Endothelial cell of hepatic sinusoid (primary cell): ENCODE data around the gene SCGB1D4.
"Not testable (repeated sequence)": the region's sequence is repeated elsewhere in the genome, so short reads cannot be mapped to it uniquely, and the experiment has no call there.

Experiments
- in situ Hi-C: cut with HindIII; loops from 2 replicates; pipeline ENCODE4 v1.10.0; 2017; ENCODE audit warnings: low sequenced_read_pairs

The SCGB1D4 gene

DNA sequence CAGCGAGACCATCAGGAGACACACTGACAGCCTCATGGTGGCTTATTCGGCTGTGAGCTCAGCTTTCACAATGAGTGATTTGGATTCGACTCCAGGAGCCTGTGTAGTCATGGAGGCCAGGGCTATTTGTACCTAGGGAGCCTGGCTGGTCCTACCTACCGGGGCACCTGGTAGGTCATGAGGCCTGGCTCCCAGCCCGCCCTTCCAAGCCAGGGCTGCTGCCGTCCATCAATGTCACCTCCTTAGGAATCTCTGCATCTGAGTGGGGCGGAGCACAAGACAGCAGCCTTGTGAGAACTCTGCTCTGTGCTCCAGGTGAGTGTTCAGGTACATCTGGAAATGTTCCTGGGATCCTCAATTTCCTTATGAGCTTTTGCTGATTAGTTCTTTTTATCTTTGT, at the start of gene SCGB1D4:
SCGB1D4 (minus strand) TSS at position 101 of the 400 bp plus-strand sequence; CDS start at position 36, 65 bp downstream.
- in situ Hi-C loops: no loop called here

- in situ Hi-C loops: no loop called here
These were observed 47.0 kb upstream of the SCGB1D4 start for GRCh38 chr11:62345861-62346260.

DNA sequence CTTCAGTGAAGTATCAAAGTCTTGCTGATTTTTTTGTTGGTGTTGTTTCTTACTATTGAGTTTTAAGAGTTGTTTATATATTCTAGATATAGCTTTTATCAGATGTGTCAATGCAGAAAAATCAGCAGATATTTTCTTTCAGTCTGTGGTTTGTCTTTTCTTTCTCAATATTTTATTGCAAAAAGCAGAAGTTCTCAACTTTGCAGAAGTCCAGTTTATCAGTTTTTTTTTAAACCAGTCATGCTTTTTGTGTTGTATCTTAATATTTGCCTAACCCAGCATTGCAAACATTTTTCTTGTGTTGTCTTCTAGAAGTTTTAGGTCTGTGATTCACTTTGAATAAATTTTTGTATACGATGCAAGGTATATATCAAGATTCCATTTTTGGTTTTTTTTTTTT, 45.3 kb upstream of the SCGB1D4 start:
- in situ Hi-C loops: no loop called here

GRCh38 chr11:62343646-62344190, 44.8 kb upstream of the SCGB1D4 start:
- in situ Hi-C loops: not testable (repeated sequence)

DNA sequence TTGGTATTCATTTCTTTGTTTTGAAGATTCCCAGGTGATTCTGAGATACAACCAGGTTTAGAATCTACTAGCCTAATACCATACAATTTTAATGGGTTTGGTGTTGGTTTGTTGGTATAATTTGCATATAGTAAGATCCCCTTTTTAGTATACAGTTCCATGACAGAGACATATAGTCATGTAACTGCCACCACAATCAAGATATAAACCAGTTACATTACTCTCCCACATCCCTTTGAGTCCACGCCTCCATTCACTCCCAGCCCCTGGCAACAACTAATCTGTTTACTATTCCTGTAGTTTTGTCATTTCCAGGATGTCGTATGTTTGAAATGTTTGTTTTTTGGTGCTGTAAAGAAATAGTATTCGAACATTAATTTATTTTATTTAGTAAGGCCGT, 42.7 kb upstream of the SCGB1D4 start:
- in situ Hi-C loops: no loop called here

GRCh38 chr11:62340269-62340901, 41.5 kb upstream of the SCGB1D4 start:
- in situ Hi-C loops: no loop called here

GRCh38 chr11:62338218-62338617, 39.3 kb upstream of the SCGB1D4 start:
- in situ Hi-C loops: no loop called here

GRCh38 chr11:62337303-62338181, 38.7 kb upstream of the SCGB1D4 start, which contains the start of gene ASRGL1:
Gene ASRGL1, plus strand, starts transcription at chr11:62337448. Its CDS starts 530 bp downstream, at chr11:62337978.
- in situ Hi-C loops: no loop called here

DNA sequence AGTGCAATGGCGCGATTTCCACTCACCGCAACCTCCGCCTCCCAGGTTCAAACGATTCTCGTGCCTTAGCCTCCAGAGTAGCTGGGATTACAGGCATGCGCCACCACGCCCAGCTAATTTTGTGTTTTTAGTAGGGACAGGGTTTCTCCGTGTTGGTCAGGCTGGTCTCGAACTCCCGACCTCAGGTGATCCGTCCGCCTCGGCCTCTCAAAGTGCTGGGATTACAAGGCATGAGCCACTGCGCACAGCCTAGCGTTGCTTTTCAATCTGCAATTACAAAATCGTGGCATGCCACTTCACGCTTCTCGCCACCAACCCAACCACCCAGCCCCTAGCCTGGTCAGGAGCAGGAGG, 38.1 kb upstream of the SCGB1D4 start:
- in situ Hi-C loops: not testable (repeated sequence)

- in situ Hi-C loops: no loop called here
These were observed 34.9 kb upstream of the SCGB1D4 start for GRCh38 chr11:62333768-62334167.

DNA sequence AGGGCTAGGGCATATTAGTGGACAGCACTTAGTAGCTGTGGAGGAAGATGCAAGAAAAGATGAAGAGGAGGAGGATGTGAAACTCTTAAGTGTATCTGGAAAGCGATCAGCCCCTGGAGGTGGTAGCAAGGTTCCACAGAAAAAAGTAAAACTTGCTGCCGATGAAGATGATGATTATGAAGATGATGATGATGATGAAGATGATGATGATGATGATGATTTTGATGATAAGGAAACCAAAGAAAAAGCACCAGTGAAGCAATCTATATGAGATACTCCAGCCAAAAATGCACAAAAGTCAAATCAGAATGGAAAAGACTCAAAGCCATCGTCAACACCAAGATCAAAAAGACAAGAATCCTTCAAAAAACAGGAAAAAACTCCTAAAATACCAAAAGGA, 32.4 kb upstream of the SCGB1D4 start:
- in situ Hi-C loops: not testable (repeated sequence)

DNA sequence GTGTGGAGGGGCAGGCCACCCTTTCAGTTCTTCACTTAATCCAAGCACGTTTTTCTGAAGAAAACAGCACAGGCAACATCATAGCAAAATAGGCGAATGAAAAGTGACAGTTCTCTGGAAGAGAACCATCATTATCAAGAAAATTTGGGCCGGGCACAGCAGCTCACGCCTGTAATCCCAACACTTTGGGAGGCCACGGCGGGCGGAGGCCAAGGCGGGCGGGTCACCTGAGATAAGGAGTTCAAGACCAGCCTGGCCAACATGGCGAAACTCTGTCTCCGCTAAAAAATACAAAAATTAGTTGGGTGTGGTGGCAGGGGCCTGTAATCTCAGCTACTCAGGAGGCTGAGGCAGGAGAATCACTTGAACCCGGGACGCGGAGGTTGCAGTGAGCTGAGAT, 28.7 kb upstream of the SCGB1D4 start:
- in situ Hi-C loops: not testable (repeated sequence)

- in situ Hi-C loops: not testable (repeated sequence)
These were observed 27.8 kb upstream of the SCGB1D4 start for GRCh38 chr11:62326719-62327118.

DNA sequence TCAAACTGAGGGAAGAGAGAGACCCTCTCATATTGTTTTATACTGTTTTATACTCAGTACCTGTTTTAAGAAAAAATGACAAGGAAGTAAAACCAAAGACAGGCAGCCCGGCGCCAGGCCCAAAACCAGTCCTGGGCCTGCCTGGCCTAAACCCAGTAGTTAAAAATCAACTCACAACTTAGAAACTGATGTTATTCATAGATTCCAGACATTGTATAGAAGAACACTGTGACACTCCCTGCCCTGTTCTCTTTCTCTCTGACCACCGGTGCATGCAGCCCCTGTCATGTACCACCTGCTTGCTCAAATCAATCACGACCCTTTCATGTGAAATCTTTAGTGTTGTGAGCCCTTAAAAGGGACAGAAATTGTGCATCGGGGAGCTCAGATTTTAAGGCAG, 26.9 kb upstream of the SCGB1D4 start:
- in situ Hi-C loops: not testable (repeated sequence)

DNA sequence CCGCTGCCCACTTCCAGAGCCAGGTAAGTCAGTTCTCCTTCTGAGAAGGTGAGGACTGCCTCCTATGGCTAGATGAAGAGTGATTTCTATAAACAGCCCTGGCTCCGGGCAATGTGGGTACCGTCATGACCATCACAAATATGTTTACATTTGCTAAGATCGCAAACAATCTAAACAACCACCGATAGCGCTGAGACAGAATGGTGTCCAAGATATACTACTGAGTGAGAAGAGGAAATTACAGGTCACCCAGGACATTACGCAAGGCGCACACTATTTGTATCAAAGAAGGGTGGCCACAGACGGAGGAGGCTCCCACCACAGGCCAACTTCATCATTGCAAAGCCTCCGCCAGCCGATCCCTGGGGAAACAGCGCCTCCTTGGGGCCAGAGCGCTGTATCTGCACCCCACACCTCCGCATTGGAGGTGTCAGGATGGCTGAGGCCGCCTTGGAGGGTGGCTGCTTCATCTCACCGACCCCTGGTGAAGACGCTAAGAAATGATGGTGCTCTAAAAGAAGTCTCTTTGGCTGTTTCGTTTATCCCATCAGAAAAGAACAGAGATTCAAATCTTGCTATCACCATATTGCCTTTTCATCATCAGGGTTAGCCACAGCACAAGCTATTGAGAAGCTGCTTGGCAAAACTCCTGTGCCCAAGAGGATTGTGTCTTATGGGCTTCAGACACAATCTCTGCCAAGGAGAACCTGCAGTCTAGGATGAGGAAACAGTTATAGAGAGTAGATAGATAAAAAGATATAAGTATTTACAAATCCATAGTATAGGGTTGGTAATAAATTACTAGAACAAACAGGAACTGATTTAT, 26.1 kb upstream of the SCGB1D4 start:
- in situ Hi-C loops: loop anchor here (5.0 kb wide), 1 partner anchor 43 kb away; no protein-coding TSS in a partner anchor

- in situ Hi-C loops: loop anchor here (5.0 kb wide), 1 partner anchor 40 kb away; no protein-coding TSS in a partner anchor
These were observed 23.6 kb upstream of the SCGB1D4 start for GRCh38 chr11:62322524-62322923.

DNA sequence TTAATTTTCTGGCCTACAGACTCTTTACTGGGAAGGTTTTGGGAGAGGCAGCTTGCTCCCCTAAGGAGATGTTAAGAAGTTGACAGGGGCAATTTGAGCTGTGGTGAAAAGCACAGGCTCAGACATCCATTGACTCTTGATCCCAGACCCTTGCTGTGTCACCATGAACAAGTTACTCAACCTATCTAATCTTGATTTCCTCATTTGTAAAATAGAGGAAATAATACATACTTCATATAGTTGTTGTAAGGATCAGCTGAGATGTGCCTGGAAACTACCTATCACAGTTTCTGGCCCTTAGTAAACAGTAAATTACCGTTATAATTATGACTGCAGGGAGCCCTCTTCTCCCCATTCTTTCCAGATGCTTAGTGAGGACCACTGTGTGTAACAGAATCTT, 16.6 kb upstream of the SCGB1D4 start:
- in situ Hi-C loops: no loop called here

DNA sequence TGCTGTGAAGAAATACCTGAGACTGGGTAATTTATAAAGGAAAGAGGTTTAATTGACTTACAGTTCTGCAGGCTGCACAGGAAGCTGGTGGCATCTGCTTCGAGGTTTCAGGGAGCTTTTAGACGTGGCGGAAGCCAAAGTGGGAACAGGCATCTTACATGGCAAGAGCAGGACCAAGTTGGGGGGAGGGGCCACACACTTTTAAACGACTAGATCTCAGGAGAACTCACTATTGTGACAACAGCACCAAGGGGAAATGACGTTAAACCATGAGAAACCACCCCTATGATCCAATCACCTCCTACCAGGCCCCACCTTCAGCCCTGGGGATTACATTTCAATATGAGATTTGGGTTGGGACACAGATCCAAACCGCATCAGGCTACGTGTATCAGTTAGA, 11.1 kb upstream of the SCGB1D4 start:
- in situ Hi-C loops: no loop called here

DNA sequence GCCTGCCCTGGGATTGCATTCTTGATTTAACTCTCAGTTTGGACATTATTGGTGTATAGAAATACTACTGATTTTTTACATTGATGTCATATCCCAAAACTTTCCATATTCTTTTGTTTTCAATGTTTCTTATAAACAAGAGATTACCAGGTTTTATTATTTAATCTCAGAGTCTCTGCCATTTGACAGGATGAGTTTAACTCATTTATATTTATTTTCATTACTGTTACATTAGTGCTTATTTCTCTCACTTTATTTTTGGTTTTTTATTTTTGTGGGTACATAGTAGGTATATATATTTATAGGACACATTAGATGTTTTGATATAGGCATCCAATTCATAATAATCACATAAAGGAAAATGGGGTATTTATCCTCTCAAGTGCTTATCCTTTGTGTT, 9.1 kb upstream of the SCGB1D4 start:
- in situ Hi-C loops: no loop called here

DNA sequence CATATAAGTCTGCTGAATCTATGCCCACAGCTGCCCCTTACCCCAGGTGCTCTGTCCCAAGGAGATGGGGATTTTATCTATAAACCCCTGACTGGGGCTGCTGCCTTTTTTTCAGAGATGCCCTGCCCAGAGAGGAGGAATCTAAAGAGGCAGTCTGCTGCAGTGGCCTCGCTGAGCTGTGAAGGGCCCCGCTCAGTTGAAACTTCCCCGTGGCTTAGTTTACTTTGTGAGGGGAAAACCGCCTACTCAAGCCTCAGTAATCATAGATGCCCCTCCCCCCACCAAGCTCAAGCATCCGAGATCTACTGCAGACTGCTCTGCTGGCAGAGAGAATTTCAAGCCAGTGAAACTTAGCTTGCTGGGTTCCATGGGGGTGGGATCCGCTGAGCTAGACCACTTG, 7.4 kb upstream of the SCGB1D4 start:
- in situ Hi-C loops: no loop called here

- in situ Hi-C loops: no loop called here
These were observed 3.4 kb downstream of the SCGB1D4 start for GRCh38 chr11:62295504-62295903.
